WI38 (cell line): ENCODE measurements around the gene EPHA5.
"Not testable (repeated sequence)": the region's sequence is repeated elsewhere in the genome, so short reads cannot be mapped to it uniquely, and the experiment has no call there.

Source experiments
- H3K4me3 ChIP-seq: 2 replicates; pipeline ENCODE4 v1.5.1; 2011; ENCODE audit warnings: low read depth, mild to moderate bottlenecking, control low read depth, low read length
- CTCF ChIP-seq: IDR thresholded peaks from 2 replicates; pipeline ENCODE4 v1.5.1; 2012; ENCODE audit warnings: low read depth, mild to moderate bottlenecking, control low read depth, low read length

Gene EPHA5

GRCh38 chr4:65337371-65337770, 332.9 kb downstream of the EPHA5 start:
- no peak overlapping the region for H3K4me3 ChIP-seq
- TF ChIP-seq CTCF, result no peak

GRCh38 chr4:65336465-65336864, 333.8 kb downstream of the EPHA5 start:
- TF ChIP-seq CTCF, result no peak
- no peak overlapping the region for H3K4me3 ChIP-seq

GRCh38 chr4:65316534-65316933, 353.8 kb downstream of the EPHA5 start:
- no peak overlapping the region for H3K4me3 ChIP-seq
- no peak for TF ChIP-seq CTCF

GRCh38 chr4:65311120-65311519, 359.2 kb downstream of the EPHA5 start:
- no peak overlapping the region for H3K4me3 ChIP-seq
- TF ChIP-seq CTCF, result no peak

GRCh38 chr4:65310586-65310985, 359.7 kb downstream of the EPHA5 start:
- no peak overlapping the region for H3K4me3 ChIP-seq
- TF ChIP-seq CTCF, result no peak

GRCh38 chr4:65308626-65309025, 361.7 kb downstream of the EPHA5 start:
- H3K4me3 ChIP-seq, result not testable (repeated sequence)

GRCh38 chr4:65302145-65302544, 368.1 kb downstream of the EPHA5 start:
- TF ChIP-seq CTCF, result no peak
- H3K4me3 ChIP-seq, result no peak overlapping the region

- H3K4me3 ChIP-seq, result no peak overlapping the region
- TF ChIP-seq CTCF, result no peak
Observed at GRCh38 chr4:65296246-65296645, 374.0 kb downstream of the EPHA5 start.
